ENCODE results near the gene NMNAT3.
"Not testable (repeated sequence)": the region's sequence is repeated elsewhere in the genome, so short reads cannot be mapped to it uniquely, and the experiment has no call there.

GRCh38 chr3:139583651-139584050 lies 94.1 kb downstream of the NMNAT3 start:
- not testable (repeated sequence) for TF ChIP-seq ZC3H10 (CRISPR knock-in tag; IDR thresholded peaks at IDR 0.05); POU6F1 (CRISPR knock-in tag; IDR thresholded peaks at IDR 0.05; ENCODE audit: borderline replicate concordance, low read depth); ESRRG (CRISPR knock-in tag; IDR thresholded peaks at IDR 0.05); RARB (CRISPR knock-in tag; IDR thresholded peaks at IDR 0.05); SNAI2 (CRISPR knock-in tag; IDR thresholded peaks at IDR 0.05)
- TF ChIP-seq, protein P1, sequence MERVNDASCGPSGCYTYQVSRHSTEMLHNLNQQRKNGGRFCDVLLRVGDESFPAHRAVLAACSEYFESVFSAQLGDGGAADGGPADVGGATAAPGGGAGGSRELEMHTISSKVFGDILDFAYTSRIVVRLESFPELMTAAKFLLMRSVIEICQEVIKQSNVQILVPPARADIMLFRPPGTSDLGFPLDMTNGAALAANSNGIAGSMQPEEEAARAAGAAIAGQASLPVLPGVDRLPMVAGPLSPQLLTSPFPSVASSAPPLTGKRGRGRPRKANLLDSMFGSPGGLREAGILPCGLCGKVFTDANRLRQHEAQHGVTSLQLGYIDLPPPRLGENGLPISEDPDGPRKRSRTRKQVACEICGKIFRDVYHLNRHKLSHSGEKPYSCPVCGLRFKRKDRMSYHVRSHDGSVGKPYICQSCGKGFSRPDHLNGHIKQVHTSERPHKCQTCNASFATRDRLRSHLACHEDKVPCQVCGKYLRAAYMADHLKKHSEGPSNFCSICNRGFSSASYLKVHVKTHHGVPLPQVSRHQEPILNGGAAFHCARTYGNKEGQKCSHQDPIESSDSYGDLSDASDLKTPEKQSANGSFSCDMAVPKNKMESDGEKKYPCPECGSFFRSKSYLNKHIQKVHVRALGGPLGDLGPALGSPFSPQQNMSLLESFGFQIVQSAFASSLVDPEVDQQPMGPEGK (CRISPR knock-in tag; IDR thresholded peaks at IDR 0.05; ENCODE audit: borderline replicate concordance), result not testable (repeated sequence)

Measured in SK-N-SH treated with all-trans-retinoic acid at 6 μM for 48 hours (cell line).